Tibial artery (tissue), 4 donors: Measurements from ENCODE around the gene CCR5AS.

ENCODE experiments used
- DNase-seq, 2 donors: peaks; one replicate each; pipeline ENCODE4 v3.0.0-alpha.2; 2019
- H3K27ac ChIP-seq, 2 donors: fragments of 200-600 bp; sonication (generic) in 1 of 2; 1 replicate in 1 of 2; 2 replicates in 1 of 2; pipeline ENCODE4 v1.5.1; 2018 to 2019; ENCODE audit warnings: mild to moderate bottlenecking in 1 of 2
- H3K27me3 ChIP-seq, 2 donors: fragments of 200-600 bp; sonication (generic) in 1 of 2; one replicate each; pipeline versions ENCODE4 v1.5.1 to v1.6.0; 2016 to 2019
- H3K36me3 ChIP-seq, 3 donors: fragments of 200-600 bp; sonication (generic) in 2 of 3; one replicate each; pipeline ENCODE4 v1.5.1; 2016 to 2019; ENCODE audit warnings: mild to moderate bottlenecking in 2 of 3
- H3K4me1 ChIP-seq, 4 donors: fragments of 200-600 bp; sonication (generic) in 2 of 4; 1 replicate in 3 of 4; 2 replicates in 1 of 4; pipeline ENCODE4 v1.5.1; 2016 to 2019
- H3K4me3 ChIP-seq, 2 donors: fragments of 200-600 bp; sonication (generic) in 1 of 2; 1 replicate in 1 of 2; 2 replicates in 1 of 2; pipeline ENCODE4 v1.5.1; 2018 to 2019; ENCODE audit warnings: mild to moderate bottlenecking in 2 of 2
- H3K9me3 ChIP-seq, 3 donors: fragments of 200-600 bp; sonication (generic) in 1 of 3; one replicate each; pipeline ENCODE4 v1.5.1; 2016 to 2019
- intact Hi-C: fragments of 100-400 bp; cut with DNase I; formaldehyde crosslinking; loops from one replicate; pipeline ENCODE4 v1.15.0; 2023; ENCODE audit warnings: low total_unique reads
- TF ChIP-seq, protein P1 (sequence below), 2 experiments: fragments of 200-600 bp in 1 of 2; fragments of 450-650 bp in 1 of 2; IDR thresholded peaks; one replicate each; pipeline ENCODE4 v1.5.1; 2017 to 2019; ENCODE audit warnings: antibody characterized with exemption in 2 of 2, mild to moderate bottlenecking in 1 of 2, moderate library complexity in 1 of 2

The CCR5AS gene

DNA sequence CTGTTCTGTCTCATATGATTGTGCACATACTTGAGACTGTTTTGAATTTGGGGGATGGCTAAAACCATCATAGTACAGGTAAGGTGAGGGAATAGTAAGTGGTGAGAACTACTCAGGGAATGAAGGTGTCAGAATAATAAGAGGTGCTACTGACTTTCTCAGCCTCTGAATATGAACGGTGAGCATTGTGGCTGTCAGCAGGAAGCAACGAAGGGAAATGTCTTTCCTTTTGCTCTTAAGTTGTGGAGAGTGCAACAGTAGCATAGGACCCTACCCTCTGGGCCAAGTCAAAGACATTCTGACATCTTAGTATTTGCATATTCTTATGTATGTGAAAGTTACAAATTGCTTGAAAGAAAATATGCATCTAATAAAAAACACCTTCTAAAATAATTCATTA is 31.1 kb downstream of the CCR5AS start:
- Histone ChIP-seq H3K36me3 (no peaks in the 10 kb centered on the region), H3K27me3 (peaks cover 0 to 11% of the 10 kb centered on the region in 2 donors), H3K27ac (no peak overlapping the region), H3K9me3 (no peaks in the 10 kb centered on the region), H3K4me1 (peaks cover 0 to 5% (median 2%) of the 10 kb centered on the region in 4 donors), H3K4me3 (no peak overlapping the region)
- intact Hi-C loops = no loop called here
- TF ChIP-seq, protein P1, sequence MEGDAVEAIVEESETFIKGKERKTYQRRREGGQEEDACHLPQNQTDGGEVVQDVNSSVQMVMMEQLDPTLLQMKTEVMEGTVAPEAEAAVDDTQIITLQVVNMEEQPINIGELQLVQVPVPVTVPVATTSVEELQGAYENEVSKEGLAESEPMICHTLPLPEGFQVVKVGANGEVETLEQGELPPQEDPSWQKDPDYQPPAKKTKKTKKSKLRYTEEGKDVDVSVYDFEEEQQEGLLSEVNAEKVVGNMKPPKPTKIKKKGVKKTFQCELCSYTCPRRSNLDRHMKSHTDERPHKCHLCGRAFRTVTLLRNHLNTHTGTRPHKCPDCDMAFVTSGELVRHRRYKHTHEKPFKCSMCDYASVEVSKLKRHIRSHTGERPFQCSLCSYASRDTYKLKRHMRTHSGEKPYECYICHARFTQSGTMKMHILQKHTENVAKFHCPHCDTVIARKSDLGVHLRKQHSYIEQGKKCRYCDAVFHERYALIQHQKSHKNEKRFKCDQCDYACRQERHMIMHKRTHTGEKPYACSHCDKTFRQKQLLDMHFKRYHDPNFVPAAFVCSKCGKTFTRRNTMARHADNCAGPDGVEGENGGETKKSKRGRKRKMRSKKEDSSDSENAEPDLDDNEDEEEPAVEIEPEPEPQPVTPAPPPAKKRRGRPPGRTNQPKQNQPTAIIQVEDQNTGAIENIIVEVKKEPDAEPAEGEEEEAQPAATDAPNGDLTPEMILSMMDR (IDR thresholded peaks at IDR 0.05) = no peak
- no peak for DNase-seq

DNA sequence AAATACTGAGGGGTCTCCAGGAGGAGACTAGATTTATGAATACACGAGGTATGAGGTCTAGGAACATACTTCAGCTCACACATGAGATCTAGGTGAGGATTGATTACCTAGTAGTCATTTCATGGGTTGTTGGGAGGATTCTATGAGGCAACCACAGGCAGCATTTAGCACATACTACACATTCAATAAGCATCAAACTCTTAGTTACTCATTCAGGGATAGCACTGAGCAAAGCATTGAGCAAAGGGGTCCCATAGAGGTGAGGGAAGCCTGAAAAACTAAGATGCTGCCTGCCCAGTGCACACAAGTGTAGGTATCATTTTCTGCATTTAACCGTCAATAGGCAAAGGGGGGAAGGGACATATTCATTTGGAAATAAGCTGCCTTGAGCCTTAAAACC is 31.6 kb downstream of the CCR5AS start:
- H3K27me3 ChIP-seq = peaks cover 0 to 11% of the 10 kb centered on the region in 2 donors
- H3K36me3 ChIP-seq = no peaks in the 10 kb centered on the region
- TF ChIP-seq, protein P1 (IDR thresholded peaks at IDR 0.05) = no peak
- H3K4me3 ChIP-seq = no peak overlapping the region
- intact Hi-C loops = no loop called here
- no peak for DNase-seq
- H3K4me1 ChIP-seq = no peaks in the 10 kb centered on the region
- H3K9me3 ChIP-seq = no peaks in the 10 kb centered on the region
- H3K27ac ChIP-seq = no peak overlapping the region

DNA sequence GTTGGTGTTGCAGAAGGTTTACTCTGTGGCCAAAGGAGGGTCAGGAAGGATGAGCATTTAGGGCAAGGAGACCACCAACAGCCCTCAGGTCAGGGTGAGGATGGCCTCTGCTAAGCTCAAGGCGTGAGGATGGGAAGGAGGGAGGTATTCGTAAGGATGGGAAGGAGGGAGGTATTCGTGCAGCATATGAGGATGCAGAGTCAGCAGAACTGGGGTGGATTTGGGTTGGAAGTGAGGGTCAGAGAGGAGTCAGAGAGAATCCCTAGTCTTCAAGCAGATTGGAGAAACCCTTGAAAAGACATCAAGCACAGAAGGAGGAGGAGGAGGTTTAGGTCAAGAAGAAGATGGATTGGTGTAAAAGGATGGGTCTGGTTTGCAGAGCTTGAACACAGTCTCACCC is 32.1 kb downstream of the CCR5AS start:
- Histone ChIP-seq H3K36me3 (no peaks in the 10 kb centered on the region), H3K9me3 (no peaks in the 10 kb centered on the region), H3K4me1 (no peaks in the 10 kb centered on the region), H3K27ac (no peak overlapping the region), H3K27me3 (peaks cover 0 to 11% of the 10 kb centered on the region in 2 donors), H3K4me3 (no peak overlapping the region)
- TF ChIP-seq, protein P1 (IDR thresholded peaks at IDR 0.05) = no peak
- DNase-seq = no peak
- intact Hi-C loops = no loop called here

DNA sequence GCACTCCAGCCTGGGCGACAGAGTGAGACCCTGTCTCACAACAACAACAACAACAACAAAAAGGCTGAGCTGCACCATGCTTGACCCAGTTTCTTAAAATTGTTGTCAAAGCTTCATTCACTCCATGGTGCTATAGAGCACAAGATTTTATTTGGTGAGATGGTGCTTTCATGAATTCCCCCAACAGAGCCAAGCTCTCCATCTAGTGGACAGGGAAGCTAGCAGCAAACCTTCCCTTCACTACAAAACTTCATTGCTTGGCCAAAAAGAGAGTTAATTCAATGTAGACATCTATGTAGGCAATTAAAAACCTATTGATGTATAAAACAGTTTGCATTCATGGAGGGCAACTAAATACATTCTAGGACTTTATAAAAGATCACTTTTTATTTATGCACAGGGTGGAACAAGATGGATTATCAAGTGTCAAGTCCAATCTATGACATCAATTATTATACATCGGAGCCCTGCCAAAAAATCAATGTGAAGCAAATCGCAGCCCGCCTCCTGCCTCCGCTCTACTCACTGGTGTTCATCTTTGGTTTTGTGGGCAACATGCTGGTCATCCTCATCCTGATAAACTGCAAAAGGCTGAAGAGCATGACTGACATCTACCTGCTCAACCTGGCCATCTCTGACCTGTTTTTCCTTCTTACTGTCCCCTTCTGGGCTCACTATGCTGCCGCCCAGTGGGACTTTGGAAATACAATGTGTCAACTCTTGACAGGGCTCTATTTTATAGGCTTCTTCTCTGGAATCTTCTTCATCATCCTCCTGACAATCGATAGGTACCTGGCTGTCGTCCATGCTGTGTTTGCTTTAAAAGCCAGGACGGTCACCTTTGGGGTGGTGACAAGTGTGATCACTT is 34.1 kb downstream of the CCR5AS start:
- intact Hi-C loops = no loop called here
- Histone ChIP-seq H3K27ac (no peak overlapping the region), H3K4me1 (no peaks in the 10 kb centered on the region), H3K9me3 (no peaks in the 10 kb centered on the region), H3K36me3 (no peaks in the 10 kb centered on the region), H3K27me3 (peaks cover 0 to 11% of the 10 kb centered on the region in 2 donors), H3K4me3 (no peak overlapping the region)
- TF ChIP-seq, protein P1 (IDR thresholded peaks at IDR 0.05) = peak in 1 of 2 experiments; percentile 6
- no peak for DNase-seq

DNA sequence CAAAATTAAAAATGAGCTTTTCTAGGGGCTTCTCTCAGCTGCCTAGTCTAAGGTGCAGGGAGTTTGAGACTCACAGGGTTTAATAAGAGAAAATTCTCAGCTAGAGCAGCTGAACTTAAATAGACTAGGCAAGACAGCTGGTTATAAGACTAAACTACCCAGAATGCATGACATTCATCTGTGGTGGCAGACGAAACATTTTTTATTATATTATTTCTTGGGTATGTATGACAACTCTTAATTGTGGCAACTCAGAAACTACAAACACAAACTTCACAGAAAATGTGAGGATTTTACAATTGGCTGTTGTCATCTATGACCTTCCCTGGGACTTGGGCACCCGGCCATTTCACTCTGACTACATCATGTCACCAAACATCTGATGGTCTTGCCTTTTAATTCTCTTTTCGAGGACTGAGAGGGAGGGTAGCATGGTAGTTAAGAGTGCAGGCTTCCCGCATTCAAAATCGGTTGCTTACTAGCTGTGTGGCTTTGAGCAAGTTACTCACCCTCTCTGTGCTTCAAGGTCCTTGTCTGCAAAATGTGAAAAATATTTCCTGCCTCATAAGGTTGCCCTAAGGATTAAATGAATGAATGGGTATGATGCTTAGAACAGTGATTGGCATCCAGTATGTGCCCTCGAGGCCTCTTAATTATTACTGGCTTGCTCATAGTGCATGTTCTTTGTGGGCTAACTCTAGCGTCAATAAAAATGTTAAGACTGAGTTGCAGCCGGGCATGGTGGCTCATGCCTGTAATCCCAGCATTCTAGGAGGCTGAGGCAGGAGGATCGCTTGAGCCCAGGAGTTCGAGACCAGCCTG is 35.1 kb downstream of the CCR5AS start:
- H3K27ac ChIP-seq = no peak overlapping the region
- no peak for DNase-seq
- intact Hi-C loops = no loop called here
- H3K36me3 ChIP-seq = no peaks in the 10 kb centered on the region
- H3K4me3 ChIP-seq = no peak overlapping the region
- H3K27me3 ChIP-seq = peaks cover 0 to 11% of the 10 kb centered on the region in 2 donors
- no peaks in the 10 kb centered on the region for H3K4me1 ChIP-seq
- no peaks in the 10 kb centered on the region for H3K9me3 ChIP-seq
- TF ChIP-seq, protein P1 (IDR thresholded peaks at IDR 0.05) = no peak
